Endodermal cell (in vitro differentiated cells): Measurements from ENCODE around the gene DMRTC2. TPM values are rescaled to one million over a fixed set of nuclear protein-coding genes. Genes with fewer than 3 reads are reported as not detected.

Experiments used
- DNase-seq: peaks from one replicate; pipeline ENCODE4 v3.0.0-alpha.2; 2017
- H3K27ac ChIP-seq: 2 replicates; pipeline ENCODE4 v1.5.1; 2013; ENCODE audit warnings: mild to moderate bottlenecking, low read depth, low read length, moderate library complexity
- H3K27me3 ChIP-seq: 2 replicates; pipeline ENCODE4 v1.6.1; 2013; ENCODE audit warnings: mild to moderate bottlenecking, low read length, moderate library complexity; ENCODE audit not compliant: insufficient read depth, control insufficient read depth, poor library complexity, severe bottlenecking
- H3K36me3 ChIP-seq: 2 replicates; pipeline ENCODE4 v1.7.0; 2013; ENCODE audit warnings: mild to moderate bottlenecking, low read length, moderate library complexity; ENCODE audit not compliant: control insufficient read depth, insufficient read depth
- H3K4me1 ChIP-seq: one replicate; pipeline ENCODE4 v1.7.0; 2013; ENCODE audit warnings: low read length; ENCODE audit not compliant: control insufficient read depth, insufficient read depth
- H3K4me3 ChIP-seq: 2 replicates; pipeline ENCODE4 v1.5.1; 2013; ENCODE audit warnings: mild to moderate bottlenecking, low read length, moderate library complexity
- H3K9ac ChIP-seq: 2 replicates; pipeline ENCODE4 v1.6.1; 2013; ENCODE audit warnings: mild to moderate bottlenecking, low read length, moderate library complexity; ENCODE audit not compliant: poor library complexity, severe bottlenecking; ENCODE audit errors: extremely low read depth
- H3K9me3 ChIP-seq: 2 replicates; pipeline ENCODE4 v1.6.1; 2013; ENCODE audit warnings: mild to moderate bottlenecking, low read length, moderate library complexity; ENCODE audit not compliant: control insufficient read depth
- H3K27ac Mint-ChIP-seq: 2 replicates; pipeline ENCODE4 v1.8.0; 2020; ENCODE audit warnings: mixed read lengths
- H3K27me3 Mint-ChIP-seq: 2 replicates; pipeline ENCODE4 v1.8.0; 2021; ENCODE audit warnings: mild to moderate bottlenecking, mixed read lengths; ENCODE audit not compliant: insufficient read depth
- H3K36me3 Mint-ChIP-seq: 2 replicates; pipeline ENCODE4 v1.8.0; 2020; ENCODE audit warnings: low read depth, mixed read lengths
- H3K4me1 Mint-ChIP-seq: 2 replicates; pipeline ENCODE4 v1.8.0; 2020; ENCODE audit warnings: mixed read lengths
- H3K4me3 Mint-ChIP-seq: 2 replicates; pipeline ENCODE4 v1.8.0; 2020; ENCODE audit warnings: mild to moderate bottlenecking, moderate library complexity, mixed read lengths
- H3K9me3 Mint-ChIP-seq: 2 replicates; pipeline ENCODE4 v1.8.0; 2020; ENCODE audit warnings: mild to moderate bottlenecking, mixed read lengths
- CTCF ChIP-seq: fragments of 200-600 bp; sonication (generic); conservative IDR thresholded peaks from 2 replicates; pipeline ENCODE4 v1.5.0; 2021; ENCODE audit warnings: antibody characterized with exemption, mild to moderate bottlenecking
- WGBS, 2 experiments: methylation state at CpG; one replicate each; pipeline versions ENCODE4 v1.1.5 to v1.1.7; 2013; ENCODE audit warnings: missing lambda C conversion rate in 2 of 2, mixed read lengths in 1 of 2; ENCODE audit not compliant: insufficient coverage in 1 of 2, insufficient read length in 1 of 2; 5-methylcytosine and 5-hydroxymethylcytosine counted together
- total RNA-seq, 2 donors: library from RNA; stranded (reverse); fragmentation: NEBNext Ultra II Directional in 1 of 2; extraction: Animal tissue kit (Norgen Biotek cat#: 25700) in 1 of 2; gene quantifications; 2 replicates in 1 of 2; 3 replicates in 1 of 2; pipeline ENCODE4 v1.2.1, GENCODE V29; 2021

DMRTC2 gene
- total RNA-seq, 2 donors from 2014 or later, result not detected

- H3K27me3 ChIP-seq, result peaks cover 6% of the 10 kb centered on the region
- H3K27me3 Mint-ChIP-seq, result peaks cover 2% of the 10 kb centered on the region
- TF ChIP-seq CTCF, result no peak
These were observed 35.9 kb upstream of the DMRTC2 start for GRCh38 chr19:41808663-41809566.

GRCh38 chr19:41810301-41810700, 34.5 kb upstream of the DMRTC2 start:
- DNase-seq, result no peak
- Mint-ChIP-seq H3K27me3 (peaks cover 2% of the 10 kb centered on the region), H3K36me3 (no peaks in the 10 kb centered on the region), H3K4me1 (no peaks in the 10 kb centered on the region), H3K27ac (no peak overlapping the region), H3K4me3 (no peak overlapping the region), H3K9me3 (peaks cover 31% of the 10 kb centered on the region)
- H3K9ac ChIP-seq, result no peak overlapping the region
- no peaks in the 10 kb centered on the region for H3K4me1 ChIP-seq
- no peak overlapping the region for H3K4me3 ChIP-seq
- WGBS, 2 experiments, result 40 to 80% methylated on average over 1 to 4 of the region's 4 CpGs
- no peak overlapping the region for H3K27ac ChIP-seq
- H3K9me3 ChIP-seq, result no peaks in the 10 kb centered on the region
- no peak for TF ChIP-seq CTCF
- no peaks in the 10 kb centered on the region for H3K36me3 ChIP-seq
- peaks cover 11% of the 10 kb centered on the region for H3K27me3 ChIP-seq

More at GRCh38 chr19:41808663-41809566, 35.9 kb upstream of the DMRTC2 start:
- no peak overlapping the region for H3K9ac ChIP-seq
- Mint-ChIP-seq H3K4me3 (no peak overlapping the region), H3K27ac (no peak overlapping the region), H3K36me3 (no peaks in the 10 kb centered on the region), H3K4me1 (no peaks in the 10 kb centered on the region), H3K9me3 (peaks cover 34% of the 10 kb centered on the region)
- WGBS, 2 experiments, result 85 to 87% methylated on average over 12 to 15 of the region's 16 CpGs
- H3K4me3 ChIP-seq, result no peak overlapping the region
- H3K9me3 ChIP-seq, result no peaks in the 10 kb centered on the region
- no peak overlapping the region for H3K27ac ChIP-seq
- H3K36me3 ChIP-seq, result no peaks in the 10 kb centered on the region
- H3K4me1 ChIP-seq, result no peaks in the 10 kb centered on the region
- peak; percentile 26 for DNase-seq

- peaks cover 31% of the 10 kb centered on the region for H3K9me3 Mint-ChIP-seq
- Histone ChIP-seq H3K9me3 (no peaks in the 10 kb centered on the region), H3K4me1 (no peaks in the 10 kb centered on the region), H3K27ac (no peak overlapping the region), H3K36me3 (no peaks in the 10 kb centered on the region), H3K9ac (no peak overlapping the region), H3K27me3 (peaks cover 11% of the 10 kb centered on the region), H3K4me3 (no peak overlapping the region)
- TF ChIP-seq CTCF, result no peak
- no peak for DNase-seq
- 72 to 80% methylated on average over 1 to 3 of the region's 3 CpGs for WGBS, 2 experiments
- no peak overlapping the region for H3K4me3 Mint-ChIP-seq
- H3K4me1 Mint-ChIP-seq, result no peaks in the 10 kb centered on the region
- H3K27ac Mint-ChIP-seq, result no peak overlapping the region
- H3K27me3 Mint-ChIP-seq, result peaks cover 2% of the 10 kb centered on the region
- H3K36me3 Mint-ChIP-seq, result no peaks in the 10 kb centered on the region
These were observed 33.8 kb upstream of the DMRTC2 start for GRCh38 chr19:41811036-41811435.
